GM23338 (cell line): ENCODE results near the gene DAB1. TPM values are rescaled to one million over a fixed set of nuclear protein-coding genes. Genes with fewer than 3 reads are reported as not detected.

Experiments used
- ATAC-seq: fragments of 200-7000 bp; cut with Tn5 transposase; 3 replicates; pipeline ENCODE4 v1.9.1; 2020
- DNase-seq: peaks from one replicate; pipeline ENCODE4 v3.0.0-alpha.2; 2015; ENCODE audit warnings: low spot score
- H2AFZ ChIP-seq: fragments of 200-600 bp; sonication (generic); 2 replicates; pipeline ENCODE4 v1.8.0; 2016; ENCODE audit warnings: antibody characterized with exemption, mild to moderate bottlenecking, moderate library complexity
- H3F3A ChIP-seq: fragments of 200-600 bp; sonication (generic); replicated peaks from 2 replicates; pipeline ENCODE4 v1.8.0; 2017; ENCODE audit warnings: antibody characterized with exemption, mixed run types, low read depth
- H3K27ac ChIP-seq: fragments of 200-600 bp; sonication (generic); 2 replicates; pipeline ENCODE4 v1.6.1; 2016; ENCODE audit warnings: low read depth
- H3K27me3 ChIP-seq: fragments of 200-600 bp; sonication (generic); 2 replicates; pipeline ENCODE4 v1.8.0; 2016; ENCODE audit warnings: mild to moderate bottlenecking, mixed run types, moderate library complexity; ENCODE audit not compliant: insufficient read depth
- H3K36me3 ChIP-seq: fragments of 200-600 bp; sonication (generic); 2 replicates; pipeline ENCODE4 v1.8.0; 2016; ENCODE audit warnings: mild to moderate bottlenecking; ENCODE audit not compliant: insufficient read depth
- H3K4me1 ChIP-seq: fragments of 200-600 bp; sonication (generic); 2 replicates; pipeline ENCODE4 v1.8.0; 2016; ENCODE audit warnings: mild to moderate bottlenecking, moderate library complexity; ENCODE audit not compliant: insufficient read depth
- H3K4me2 ChIP-seq: fragments of 200-600 bp; sonication (generic); 2 replicates; pipeline ENCODE4 v1.7.1; 2017; ENCODE audit warnings: mixed run types
- H3K4me3 ChIP-seq: fragments of 200-600 bp; sonication (generic); 2 replicates; pipeline ENCODE4 v1.6.1; 2016; ENCODE audit warnings: mixed run types
- H3K79me2 ChIP-seq: fragments of 200-600 bp; sonication (generic); replicated peaks from 2 replicates; pipeline ENCODE4 v1.8.0; 2017; ENCODE audit warnings: mild to moderate bottlenecking; ENCODE audit not compliant: insufficient read depth
- H3K9me2 ChIP-seq: fragments of 200-600 bp; sonication (generic); 2 replicates; pipeline ENCODE4 v1.8.0; 2017; ENCODE audit not compliant: insufficient read depth
- H4K20me1 ChIP-seq: fragments of 200-600 bp; sonication (generic); replicated peaks from 2 replicates; pipeline ENCODE4 v1.8.0; 2017; ENCODE audit warnings: mild to moderate bottlenecking; ENCODE audit not compliant: insufficient read depth
- H3K27ac Mint-ChIP-seq: 2 replicates; pipeline ENCODE4 v1.8.0; 2020; ENCODE audit warnings: inconsistent platforms, mild to moderate bottlenecking, moderate library complexity, mixed read lengths
- H3K27me3 Mint-ChIP-seq: 3 replicates; pipeline ENCODE4 v1.8.0; 2022; ENCODE audit warnings: low read depth, mild to moderate bottlenecking, moderate library complexity, mixed read lengths, inconsistent platforms; ENCODE audit not compliant: insufficient read depth, poor library complexity
- H3K36me3 Mint-ChIP-seq: 3 replicates; pipeline ENCODE4 v1.8.0; 2021; ENCODE audit warnings: low read depth, mild to moderate bottlenecking, inconsistent platforms, moderate library complexity, mixed read lengths
- H3K4me1 Mint-ChIP-seq: 3 replicates; pipeline ENCODE4 v1.8.0; 2020; ENCODE audit warnings: mild to moderate bottlenecking, inconsistent platforms, mixed read lengths
- H3K4me3 Mint-ChIP-seq: 3 replicates; pipeline ENCODE4 v1.8.0; 2021; ENCODE audit warnings: moderate library complexity, mild to moderate bottlenecking, inconsistent platforms, mixed read lengths
- H3K9me3 Mint-ChIP-seq: 3 replicates; pipeline ENCODE4 v1.8.0; 2020; ENCODE audit warnings: moderate library complexity, mild to moderate bottlenecking, inconsistent platforms, mixed read lengths
- CREB1 ChIP-seq: fragments of 250-450 bp; sonication (Bioruptor Pico); IDR thresholded peaks from 2 replicates; pipeline ENCODE4 v1.5.0; 2020; ENCODE audit warnings: low read depth, mild to moderate bottlenecking, moderate library complexity
- CTCF ChIP-seq, 2 experiments: fragments of 200-600 bp in 1 of 2; sonication (generic) in 1 of 2; conservative IDR thresholded peaks; 2 replicates each; pipeline versions ENCODE4 v1.5.1 to v1.6.1; 2016 to 2017; ENCODE audit warnings: antibody characterized with exemption in 2 of 2, low read depth in 2 of 2, mild to moderate bottlenecking in 2 of 2, moderate library complexity in 1 of 2
- ETS1 ChIP-seq: IDR thresholded peaks from 2 replicates; pipeline ENCODE4 v1.6.1; 2016; ENCODE audit warnings: antibody characterized with exemption
- EZH2 ChIP-seq: fragments of 200-600 bp; sonication (generic); IDR thresholded peaks from one replicate; pipeline ENCODE4 v1.8.0; 2017; ENCODE audit warnings: antibody characterized with exemption, mild to moderate bottlenecking, low read depth; ENCODE audit not compliant: unreplicated experiment
- EZH2phosphoT487 ChIP-seq: fragments of 200-600 bp; sonication (generic); IDR thresholded peaks from one replicate; pipeline ENCODE4 v1.8.1; 2018; ENCODE audit warnings: antibody characterized with exemption; ENCODE audit not compliant: unreplicated experiment
- JUNB ChIP-seq: IDR thresholded peaks from one replicate; pipeline ENCODE4 v1.6.1; 2016; ENCODE audit warnings: antibody characterized with exemption; ENCODE audit not compliant: unreplicated experiment
- NANOG ChIP-seq: IDR thresholded peaks from 2 replicates; pipeline ENCODE4 v1.6.1; 2016; ENCODE audit warnings: antibody characterized with exemption, borderline replicate concordance
- POLR2AphosphoS5 ChIP-seq: IDR thresholded peaks from 2 replicates; pipeline ENCODE4 v1.6.1; 2016; ENCODE audit warnings: antibody characterized with exemption, low read depth
- REST ChIP-seq: IDR thresholded peaks from one replicate; pipeline ENCODE4 v1.6.1; 2018; ENCODE audit warnings: antibody characterized with exemption; ENCODE audit not compliant: unreplicated experiment
- STAT1 ChIP-seq: IDR thresholded peaks from one replicate; pipeline ENCODE4 v1.6.1; 2016; ENCODE audit warnings: antibody characterized with exemption; ENCODE audit not compliant: unreplicated experiment
- ZNF114 ChIP-seq: fragments of 250-450 bp; sonication (Bioruptor Pico); IDR thresholded peaks from 2 replicates; pipeline ENCODE4 v1.5.0; 2020; ENCODE audit warnings: mild to moderate bottlenecking, moderate library complexity
- ZNF331 ChIP-seq: fragments of 250-450 bp; sonication (Bioruptor Pico); IDR thresholded peaks from 2 replicates; pipeline ENCODE4 v1.5.0; 2020; ENCODE audit warnings: low read depth, mild to moderate bottlenecking, moderate library complexity
- ZNF462 ChIP-seq: fragments of 250-450 bp; sonication (Bioruptor Pico); IDR thresholded peaks from 2 replicates; pipeline ENCODE4 v1.5.0; 2020; ENCODE audit warnings: mild to moderate bottlenecking, moderate library complexity
- polyA plus RNA-seq: library from polyadenylated mRNA; unstranded; fragments of >200 nt; fragmentation: Nextera tagmentation; extraction: Ambion mirVana; gene quantifications from 2 replicates; pipeline ENCODE4 v1.2.1, GENCODE V29; 2016
- total RNA-seq: library from RNA; depleted of rRNA; stranded (reverse); fragments of >200 nt; shearing (Covaris generic); gene quantifications from 2 replicates; pipeline ENCODE4 v1.2.3, GENCODE V29; 2014

The DAB1 gene
- total and polyA plus RNA-seq, 2 experiments from 2014 or later: 12.8 to 14.5 TPM

- no peak overlapping the region for H3K27ac Mint-ChIP-seq
- H3K4me2 ChIP-seq: no peak overlapping the region
- no peaks in the 10 kb centered on the region for H4K20me1 ChIP-seq
- peaks cover 3% of the 10 kb centered on the region; the same call in 1 of the 3 replicates for H3K4me1 Mint-ChIP-seq
- no peak overlapping the region for H3K27ac ChIP-seq
- H3K27me3 Mint-ChIP-seq: peaks cover 1% of the 10 kb centered on the region
- no peak overlapping the region for H3K4me3 Mint-ChIP-seq
- no peaks in the 10 kb centered on the region for H3K27me3 ChIP-seq
- H3K4me3 ChIP-seq: no peak overlapping the region
- peaks cover 23% of the 10 kb centered on the region for H3K36me3 Mint-ChIP-seq
- H3K79me2 ChIP-seq: peaks cover 21% of the 10 kb centered on the region
- H3K36me3 ChIP-seq: peaks cover 5% of the 10 kb centered on the region
- peaks cover 22% of the 10 kb centered on the region for H3K9me3 Mint-ChIP-seq
- H3K9me2 ChIP-seq: no peaks in the 10 kb centered on the region
- TF ChIP-seq CREB1 (CRISPR knock-in tag) (no peak), CTCF (conservative IDR thresholded peaks at IDR 0.05; ENCODE audit: low read depth in 2 of 2) (no peak), ETS1 (no peak), NANOG (no peak), JUNB (no peak), ZNF114 (CRISPR knock-in tag) (no peak), EZH2phosphoT487 (no peak), EZH2 (no peak), ZNF331 (CRISPR knock-in tag) (no peak), REST (no peak), ZNF462 (CRISPR knock-in tag) (no peak), POLR2AphosphoS5 (no peak), STAT1 (no peak)
- DNase-seq (no peak), ATAC-seq (no peak)
- H3K4me1 ChIP-seq: no peaks in the 10 kb centered on the region; the same call in 1 of the 2 replicates
- no peaks in the 10 kb centered on the region for H3F3A ChIP-seq
- no peak overlapping the region for H2AFZ ChIP-seq
These were observed 60.2 kb downstream of the DAB1 start for GRCh38 chr1:57363643-57364042.
